RWPE1 (cell line): ENCODE data around the gene TSBP1.

Experiments
- CTCF ChIA-PET: fragments of 350-600 bp; sonication (Branson Sonifier 250); formaldehyde crosslinking; extraction: SDS; loops from one replicate; lab custom pipeline; 2021; lab: Yijun Ruan, JAX
- POLR2A ChIA-PET: fragments of 400-600 bp; formaldehyde crosslinking; extraction: SDS; loops from one replicate; lab custom pipeline; 2020; ENCODE audit warnings: antibody characterized with exemption; ENCODE audit not compliant: low non-redundant PET; lab: Yijun Ruan, JAX
- DNase-seq: peaks from one replicate; pipeline ENCODE4 v3.0.0; 2012; ENCODE audit warnings: low spot score
- H3K27ac ChIP-seq: fragments of 450-650 bp; 2 replicates; pipeline ENCODE4 v1.5.1; 2017
- TF ChIP-seq, protein P1 (sequence below): fragments of 450-650 bp; conservative IDR thresholded peaks from 2 replicates; pipeline ENCODE4 v1.5.1; 2017; ENCODE audit warnings: low read depth, mild to moderate bottlenecking

TSBP1 gene

DNA sequence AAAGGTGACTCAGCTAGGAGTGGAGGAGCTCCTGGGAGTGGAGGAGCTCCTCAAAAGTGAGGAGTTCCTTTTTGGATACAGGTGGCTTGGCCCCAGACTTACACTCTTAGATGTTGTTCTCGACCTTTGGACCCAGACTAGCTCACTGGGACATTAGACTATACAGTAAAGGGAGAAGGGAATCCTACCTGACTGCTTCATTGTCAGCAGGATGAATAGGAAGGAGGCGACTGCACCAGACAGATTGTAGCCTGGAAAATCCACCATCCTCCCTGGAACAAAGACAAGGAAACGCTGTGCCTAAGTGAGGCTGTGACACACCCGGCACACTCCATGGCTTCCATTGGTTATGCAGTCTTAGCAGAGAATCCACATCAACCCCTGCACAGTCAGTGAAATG is 35.2 kb upstream of the TSBP1 start, which contains the start of gene BTNL2:
Gene BTNL2, minus strand, starts transcription at position 325 of the 400 bp plus-strand sequence. Its CDS starts 58 bp downstream, at position 267.
- DNase-seq = no peak
- H3K27ac ChIP-seq = no peak within 1 kb of the TSS
- POLR2A ChIA-PET = no interaction called here
- TF ChIP-seq, protein P1, sequence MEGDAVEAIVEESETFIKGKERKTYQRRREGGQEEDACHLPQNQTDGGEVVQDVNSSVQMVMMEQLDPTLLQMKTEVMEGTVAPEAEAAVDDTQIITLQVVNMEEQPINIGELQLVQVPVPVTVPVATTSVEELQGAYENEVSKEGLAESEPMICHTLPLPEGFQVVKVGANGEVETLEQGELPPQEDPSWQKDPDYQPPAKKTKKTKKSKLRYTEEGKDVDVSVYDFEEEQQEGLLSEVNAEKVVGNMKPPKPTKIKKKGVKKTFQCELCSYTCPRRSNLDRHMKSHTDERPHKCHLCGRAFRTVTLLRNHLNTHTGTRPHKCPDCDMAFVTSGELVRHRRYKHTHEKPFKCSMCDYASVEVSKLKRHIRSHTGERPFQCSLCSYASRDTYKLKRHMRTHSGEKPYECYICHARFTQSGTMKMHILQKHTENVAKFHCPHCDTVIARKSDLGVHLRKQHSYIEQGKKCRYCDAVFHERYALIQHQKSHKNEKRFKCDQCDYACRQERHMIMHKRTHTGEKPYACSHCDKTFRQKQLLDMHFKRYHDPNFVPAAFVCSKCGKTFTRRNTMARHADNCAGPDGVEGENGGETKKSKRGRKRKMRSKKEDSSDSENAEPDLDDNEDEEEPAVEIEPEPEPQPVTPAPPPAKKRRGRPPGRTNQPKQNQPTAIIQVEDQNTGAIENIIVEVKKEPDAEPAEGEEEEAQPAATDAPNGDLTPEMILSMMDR = no peak
- CTCF ChIA-PET = interaction anchor here (0.7 to 0.8 kb wide), 2 partner anchors 68 to 281 kb away, joined by 4 read pairs; no protein-coding TSS in a partner anchor

DNA sequence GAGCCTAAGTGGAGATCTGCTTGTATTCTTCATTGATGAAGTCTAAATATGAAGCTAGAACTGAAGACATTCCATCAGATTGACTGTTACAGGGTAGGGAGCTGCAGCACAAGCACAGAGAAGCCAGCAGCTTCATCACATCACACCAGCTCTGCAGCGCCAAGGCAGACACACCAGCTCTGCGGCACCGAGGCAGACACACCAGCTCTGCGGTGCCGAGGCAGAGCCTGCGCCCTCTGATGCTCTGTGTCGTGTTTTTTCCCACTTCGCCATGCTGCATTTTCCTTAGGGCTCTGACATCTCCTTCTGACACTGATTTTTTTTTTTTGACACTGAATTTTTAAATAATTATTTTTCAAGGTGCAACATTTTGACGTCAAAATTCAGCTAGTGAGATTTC is 34.5 kb upstream of the TSBP1 start:
- ChIA-PET POLR2A (no interaction called here), CTCF (interaction anchor here (0.7 to 0.8 kb wide), 3 partner anchors 9 to 281 kb away, joined by 3 to 4 read pairs (median 4); no protein-coding TSS in a partner anchor)
- H3K27ac ChIP-seq = no peak overlapping the region
- DNase-seq = no peak
- TF ChIP-seq, protein P1 = no peak

DNA sequence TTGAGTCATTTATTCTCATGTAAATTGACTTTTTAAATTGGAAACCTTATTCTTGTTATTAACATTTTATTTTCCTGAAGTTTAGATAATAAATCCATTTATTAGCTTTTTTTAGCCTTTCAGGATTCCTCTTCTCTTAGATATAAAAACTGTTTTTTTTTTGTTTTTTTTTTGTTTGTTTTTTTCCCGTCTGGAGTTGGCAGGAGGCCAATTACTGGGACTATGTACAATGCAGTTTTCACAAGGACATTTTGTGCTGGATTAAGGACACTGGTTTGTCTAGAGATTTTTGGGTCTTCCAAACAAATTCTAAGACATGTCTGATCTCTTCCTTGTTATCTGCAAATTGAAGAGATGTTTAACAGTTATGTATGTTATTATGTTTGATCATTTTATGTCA is 34.0 kb upstream of the TSBP1 start:
- no peak for DNase-seq
- POLR2A ChIA-PET = no interaction called here
- CTCF ChIA-PET = interaction anchor here (0.8 kb wide), 1 partner anchor 9 kb away, joined by 3 read pairs; no protein-coding TSS in a partner anchor
- H3K27ac ChIP-seq = no peak overlapping the region
- TF ChIP-seq, protein P1 = no peak

DNA sequence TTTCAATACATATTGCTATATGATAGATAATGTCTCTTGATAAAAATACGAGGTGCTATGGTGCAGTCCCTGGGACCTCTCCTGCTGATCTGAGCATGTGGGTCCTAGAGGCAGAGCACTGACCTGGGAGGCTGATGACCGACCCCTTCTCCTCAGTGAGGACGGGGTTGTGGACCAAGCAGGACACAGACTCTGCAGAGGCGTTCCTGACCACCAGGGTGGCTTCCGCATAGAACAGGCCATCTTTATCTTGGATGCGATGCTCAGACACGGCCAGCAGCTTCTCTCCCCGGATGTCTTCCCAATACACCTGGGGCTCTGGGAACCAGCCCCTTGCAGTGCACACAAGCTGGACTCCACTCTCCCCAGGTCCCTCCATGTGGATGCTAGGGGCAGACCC is 31.1 kb upstream of the TSBP1 start:
- no peak for DNase-seq
- no peak overlapping the region for H3K27ac ChIP-seq
- TF ChIP-seq, protein P1 = no peak
- POLR2A ChIA-PET = no interaction called here
- CTCF ChIA-PET = interaction anchor here (1.1 to 2.0 kb wide), 2 partner anchors 11 to 310 kb away, joined by 4 to 12 read pairs; no protein-coding TSS in a partner anchor

DNA sequence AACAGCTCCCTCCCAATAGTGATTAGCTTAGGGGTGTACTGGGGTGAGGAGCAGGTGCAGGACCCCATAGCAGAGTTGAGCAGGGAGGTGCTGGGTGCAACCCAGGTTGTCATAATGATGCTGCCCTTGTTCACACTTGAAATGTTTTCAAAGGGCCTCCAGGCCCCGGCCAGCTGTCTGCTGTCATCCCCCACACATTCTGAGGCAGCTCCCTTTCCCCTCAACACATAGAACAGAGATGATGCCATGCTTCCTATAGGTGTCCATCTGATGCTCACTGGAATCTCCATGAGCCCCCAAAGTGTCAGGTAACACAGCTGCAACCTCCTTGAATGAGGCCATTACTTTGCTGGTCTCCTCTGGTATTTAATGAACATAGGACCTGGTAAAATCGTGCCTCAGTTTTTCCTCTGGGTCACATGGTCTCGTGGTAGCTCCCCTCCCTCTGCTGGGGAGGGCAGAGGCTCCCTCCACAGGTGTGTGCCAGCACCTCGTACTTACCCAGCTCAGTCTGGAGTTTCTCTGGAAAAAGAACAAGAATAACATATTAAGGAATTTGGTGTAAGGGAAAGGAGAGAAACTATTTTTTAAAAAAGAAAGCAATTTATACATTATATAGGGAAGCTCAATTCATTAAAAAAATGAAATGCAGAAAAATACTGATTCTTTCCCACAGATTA is 29.7 kb upstream of the TSBP1 start:
- DNase-seq = no peak
- ChIA-PET POLR2A (no interaction called here), CTCF (interaction anchor here (0.7 to 2.0 kb wide), 3 partner anchors 12 to 1835 kb away, joined by 4 to 12 read pairs (median 5); no protein-coding TSS in a partner anchor)
- TF ChIP-seq, protein P1 = no peak
- H3K27ac ChIP-seq = no peak overlapping the region

DNA sequence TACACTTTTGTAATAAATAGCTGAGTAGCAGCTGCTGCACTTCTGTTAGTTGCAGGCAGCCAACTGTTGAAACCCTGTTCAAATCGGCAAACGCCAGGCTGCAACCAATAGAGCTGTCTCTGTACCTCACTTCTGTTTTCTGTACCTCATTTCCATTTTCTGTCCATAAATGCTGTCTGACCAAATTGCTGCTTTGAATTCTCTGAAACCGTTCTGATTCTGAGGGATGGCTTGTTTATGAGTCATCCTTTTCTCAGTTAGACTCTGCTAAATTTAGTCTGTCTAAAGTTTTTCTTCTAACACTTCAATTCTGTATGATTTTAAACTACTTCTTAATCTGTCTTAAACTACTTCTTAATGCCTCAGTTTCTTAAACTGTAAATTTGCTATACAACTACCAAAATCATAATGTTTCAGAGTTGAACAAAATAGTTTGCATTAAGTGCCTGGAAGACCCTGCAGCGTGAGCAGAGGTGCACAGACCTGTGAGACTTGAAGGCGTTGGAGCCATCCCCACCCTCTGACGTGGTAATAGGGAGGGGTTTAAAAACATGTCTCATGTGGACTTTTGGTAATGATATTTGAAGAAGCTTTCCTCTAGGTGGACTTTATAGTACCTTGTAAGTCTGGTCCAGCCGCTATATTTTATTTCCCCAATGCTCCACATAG is 25.7 kb upstream of the TSBP1 start:
- H3K27ac ChIP-seq = no peak overlapping the region
- TF ChIP-seq, protein P1 = no peak
- no peak for DNase-seq
- ChIA-PET CTCF (interaction anchor here (0.6 kb wide), 1 partner anchor 154 kb away, joined by 3 read pairs; no protein-coding TSS in a partner anchor), POLR2A (no interaction called here)
